GM21381 (cell line): ENCODE data around the gene FILIP1.

Experiments used
- ATAC-seq: cut with Tn5 transposase; IDR thresholded peaks from one replicate; pipeline ENCODE4 v1.9.1; 2021; ENCODE audit warnings: mild to moderate bottlenecking, moderate library complexity; ENCODE audit not compliant: unreplicated experiment

FILIP1 gene

DNA sequence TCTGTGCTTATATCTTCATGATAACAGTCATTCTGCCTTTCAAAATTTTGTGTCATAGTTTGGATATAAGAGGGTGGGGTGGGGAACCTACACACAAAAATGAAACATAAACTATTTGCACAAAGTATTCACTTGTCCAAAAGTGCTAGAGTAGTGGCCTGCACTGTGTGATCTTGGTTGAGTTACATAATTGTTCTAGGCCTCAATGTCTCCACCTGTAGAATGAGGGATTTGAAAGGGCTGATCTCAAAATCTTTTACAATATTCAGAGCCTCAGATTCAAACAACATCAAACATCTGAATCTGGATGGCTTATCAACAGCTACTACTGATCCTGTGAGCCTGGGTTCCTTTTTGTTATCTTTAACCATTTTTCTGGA, 144.7 kb downstream of the FILIP1 start:
- no peak for ATAC-seq

DNA sequence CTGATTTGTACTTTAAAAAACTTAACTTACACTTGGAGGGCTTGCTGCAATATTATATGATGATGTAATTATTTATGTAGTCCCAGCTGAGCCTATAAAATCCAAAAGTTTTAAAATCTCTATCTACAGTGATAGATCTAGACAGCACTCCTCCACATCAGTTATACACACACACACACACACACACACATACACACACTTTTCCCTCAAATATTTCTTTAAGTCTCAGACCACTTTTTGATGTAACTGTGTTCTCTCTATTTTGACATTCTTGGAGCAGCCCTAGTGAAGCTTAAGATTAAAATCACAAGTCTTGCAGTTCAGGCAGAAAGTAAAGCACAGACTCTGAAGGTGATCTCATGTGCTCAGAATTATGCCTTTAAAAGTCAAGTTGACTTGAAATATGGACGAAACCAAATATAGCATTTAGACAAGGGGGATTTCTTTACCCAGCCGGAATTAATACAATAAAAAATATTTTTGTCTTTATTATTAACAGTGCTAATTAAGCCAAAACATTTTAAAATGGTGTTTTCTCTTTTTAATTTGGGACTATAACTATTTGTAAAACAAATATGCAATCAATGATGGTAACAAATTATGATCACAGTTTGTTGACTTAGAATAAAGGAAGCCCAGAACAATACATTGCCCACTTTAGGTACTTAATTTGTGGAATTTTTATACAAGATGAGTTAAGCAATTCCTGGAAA, 145.5 kb downstream of the FILIP1 start:
- ATAC-seq = no peak

DNA sequence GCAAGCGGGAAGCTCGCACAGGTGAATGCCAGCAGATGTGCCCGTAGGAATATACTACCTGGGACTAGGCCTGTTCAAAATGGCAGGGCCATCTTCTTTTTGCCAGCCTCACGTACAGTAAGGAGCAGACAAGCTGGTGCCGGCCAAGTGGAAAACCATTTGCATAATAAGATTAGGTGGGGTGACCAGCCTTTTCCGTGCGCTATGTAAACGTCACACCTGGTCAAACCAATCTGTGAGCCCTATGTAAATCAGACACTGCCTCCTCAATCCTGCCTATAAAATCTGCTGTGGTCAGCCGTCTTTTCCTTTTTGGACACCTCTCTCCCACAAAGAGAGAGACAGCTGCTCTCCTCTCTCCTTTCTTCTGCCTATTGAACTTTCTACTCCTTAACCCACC, 148.2 kb downstream of the FILIP1 start:
- ATAC-seq = no peak

DNA sequence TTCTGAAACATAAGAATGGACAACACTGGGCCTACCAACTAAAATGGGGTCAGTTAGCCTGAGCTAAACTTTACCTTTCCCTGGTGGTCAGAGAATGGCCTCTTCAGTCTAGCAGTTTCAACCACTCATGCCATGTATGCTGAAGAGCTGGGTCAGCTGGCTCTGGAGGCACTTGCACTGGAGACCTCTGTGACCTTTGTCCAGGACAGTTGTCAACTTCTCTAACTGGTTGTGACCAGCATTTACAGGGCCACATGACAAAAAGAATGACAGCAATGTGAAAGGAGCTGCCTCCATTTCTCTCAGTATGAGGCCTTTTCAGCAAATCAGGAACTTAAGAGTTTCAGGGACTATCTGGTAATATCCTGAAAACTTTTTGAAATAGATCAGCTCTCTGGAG, 149.1 kb downstream of the FILIP1 start:
- ATAC-seq = no peak

DNA sequence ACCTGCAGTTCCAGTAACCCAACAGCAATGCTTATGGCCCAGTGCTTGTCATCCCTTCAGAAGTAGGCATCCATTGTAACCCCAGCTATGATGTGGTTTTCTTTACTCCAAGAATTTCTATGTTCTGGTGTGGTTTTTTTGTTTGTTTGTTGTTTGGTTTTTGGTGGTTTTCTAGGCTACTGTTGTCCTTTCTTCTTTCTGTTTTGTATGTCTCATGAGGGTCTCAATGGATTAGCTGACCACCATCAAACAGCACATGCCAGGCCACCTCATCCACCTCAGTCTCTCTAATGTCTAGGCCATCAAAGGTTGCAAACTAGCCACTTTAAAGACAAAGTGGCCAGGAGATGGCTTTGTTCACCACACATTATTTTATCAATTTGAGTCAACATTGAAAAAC, 149.6 kb downstream of the FILIP1 start:
- no peak for ATAC-seq

DNA sequence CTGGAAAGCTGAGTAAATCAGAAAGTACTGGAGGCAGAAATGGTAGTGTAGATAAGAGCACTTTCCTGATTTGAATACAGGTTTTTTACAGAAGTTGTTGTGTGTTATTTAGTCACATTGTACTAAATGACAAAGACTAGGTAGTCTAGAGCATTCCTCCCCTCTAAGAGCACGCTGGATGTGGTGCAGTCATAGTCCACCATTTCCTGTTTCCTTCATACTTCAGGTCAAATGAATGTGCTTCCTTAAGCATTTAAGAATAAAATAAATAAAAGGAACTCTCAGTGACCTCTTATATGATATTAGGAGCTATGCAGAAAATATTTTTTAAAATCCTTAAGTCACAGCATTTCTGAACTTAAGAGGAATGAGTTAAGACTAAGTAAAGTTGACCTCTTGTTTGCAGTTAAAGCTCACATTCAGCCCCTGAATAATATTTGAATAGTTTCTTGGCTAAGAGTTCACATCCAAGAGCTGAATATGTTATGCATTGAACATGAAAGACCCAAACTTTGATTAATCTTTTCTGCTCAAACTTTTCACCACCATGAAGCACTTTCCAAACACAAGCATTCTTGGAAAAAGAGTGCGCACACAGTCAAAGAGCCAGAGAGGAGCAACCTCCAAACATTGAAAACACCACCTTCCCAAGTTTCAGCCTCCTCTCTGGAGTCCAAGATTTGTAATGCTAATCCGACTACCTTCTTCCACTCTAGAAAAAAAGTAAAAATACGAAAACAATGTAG, 155.6 kb downstream of the FILIP1 start:
- no peak for ATAC-seq

DNA sequence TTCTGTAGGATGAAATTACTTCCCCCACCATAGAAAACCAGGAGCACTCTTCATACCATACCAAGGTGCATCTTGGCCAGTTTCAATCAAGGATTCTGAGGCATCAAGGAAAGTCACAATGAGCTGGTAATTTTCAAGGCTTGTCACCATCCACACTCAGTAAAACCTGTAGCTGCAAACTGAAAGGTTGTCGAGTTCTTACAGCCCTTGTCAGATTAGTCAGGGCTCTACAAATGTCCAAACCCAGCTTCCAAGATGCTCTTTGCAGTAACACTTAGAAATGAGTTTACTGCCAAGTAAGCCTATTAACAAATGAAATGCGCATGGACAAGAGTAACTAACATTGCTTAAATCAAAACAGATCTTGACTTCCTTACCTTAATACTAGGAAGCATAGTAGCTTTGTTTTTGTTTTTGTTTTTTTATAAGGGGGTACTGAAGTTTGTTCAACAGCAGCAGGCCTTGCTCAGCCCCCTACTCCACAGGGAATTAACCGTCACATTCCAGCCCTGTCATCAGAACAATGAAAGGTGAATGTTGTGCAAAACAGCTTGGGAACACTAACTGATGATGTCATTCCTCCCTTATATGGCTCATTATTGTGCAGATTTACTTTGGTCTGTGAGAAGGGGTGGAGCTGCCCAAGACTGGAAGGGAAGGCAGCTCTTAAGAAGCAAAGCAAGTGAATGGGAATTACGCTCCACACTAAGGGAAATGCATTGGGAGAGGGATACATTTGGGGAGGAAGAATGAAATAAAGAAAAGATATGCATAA, 159.1 kb downstream of the FILIP1 start:
- ATAC-seq = no peak

DNA sequence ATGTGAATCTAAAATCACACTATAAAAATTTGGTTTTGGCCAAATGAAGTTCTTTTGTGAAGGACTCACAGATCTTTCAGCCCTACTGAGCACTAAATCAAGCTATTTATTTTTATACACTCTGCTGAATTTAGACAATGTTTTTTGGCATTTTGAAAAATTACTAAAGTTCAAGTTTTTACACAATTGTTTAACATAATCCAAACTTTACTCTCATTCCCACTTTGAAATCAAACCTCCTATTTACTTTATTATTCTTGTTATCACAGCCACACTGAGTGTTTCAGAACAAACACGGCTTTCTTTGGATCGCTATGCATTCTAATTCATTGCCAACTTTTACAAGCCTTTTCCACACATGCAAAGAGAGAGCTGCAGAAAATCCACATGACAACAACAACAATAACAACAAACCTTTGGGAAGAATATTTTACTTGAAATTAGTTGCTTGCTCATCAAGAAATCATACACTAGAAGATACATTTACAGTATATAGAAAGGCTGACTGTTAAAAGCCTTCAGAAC, 159.9 kb downstream of the FILIP1 start:
- ATAC-seq = no peak

DNA sequence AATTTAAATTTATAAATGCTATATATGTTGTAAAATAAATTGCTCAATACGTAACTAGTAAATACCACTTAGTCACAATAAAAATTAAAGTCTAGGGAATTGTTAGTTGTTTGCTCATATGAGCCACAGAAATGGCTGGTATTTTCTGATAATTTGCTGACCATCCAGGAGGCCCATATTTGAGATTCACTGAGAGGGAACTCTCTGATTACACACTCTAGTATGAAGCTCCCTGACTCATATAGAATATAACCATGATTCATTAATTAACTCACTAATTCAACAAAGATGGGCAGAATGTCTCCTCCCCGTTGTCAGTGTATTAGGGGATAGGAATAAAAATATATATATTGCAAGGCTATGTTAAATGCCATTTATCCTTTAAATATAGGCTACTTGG, 162.4 kb downstream of the FILIP1 start:
- no peak for ATAC-seq

DNA sequence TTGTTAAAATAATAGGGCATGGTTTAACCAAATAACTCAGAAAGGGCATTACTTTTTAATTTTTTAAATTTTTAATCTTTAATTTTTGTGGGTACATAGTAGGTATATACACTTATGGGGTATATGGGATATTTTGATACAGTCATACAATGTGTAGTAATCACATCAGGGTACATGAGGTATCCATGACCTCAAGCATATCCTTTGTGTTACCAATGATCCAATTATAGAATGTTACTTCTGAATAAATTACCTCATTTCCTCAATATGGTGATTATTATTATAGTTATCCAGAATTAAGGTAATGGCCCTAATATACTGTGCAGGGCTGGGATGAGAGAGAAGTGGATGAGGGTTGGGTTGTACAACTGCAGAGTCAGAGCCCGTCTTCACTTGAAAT, 163.9 kb downstream of the FILIP1 start:
- no peak for ATAC-seq

DNA sequence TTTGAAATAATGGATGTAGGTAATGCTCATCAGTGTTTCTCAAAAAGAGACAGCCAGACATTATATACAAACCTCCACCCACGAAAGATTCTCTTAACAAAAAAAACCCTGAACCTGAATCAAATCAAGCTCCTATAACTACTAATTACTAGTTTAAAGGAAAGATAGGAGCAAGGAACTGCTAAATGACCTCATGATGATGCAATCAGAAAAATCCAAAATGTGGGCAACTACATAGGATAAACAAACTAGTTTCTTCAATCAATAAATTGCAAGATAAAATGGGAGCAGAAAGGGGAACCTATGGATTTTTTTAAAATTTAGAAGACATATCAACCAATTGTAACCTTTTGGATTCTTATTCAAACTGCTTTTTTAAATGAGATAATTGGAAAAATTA, 165.8 kb downstream of the FILIP1 start:
- ATAC-seq = no peak

DNA sequence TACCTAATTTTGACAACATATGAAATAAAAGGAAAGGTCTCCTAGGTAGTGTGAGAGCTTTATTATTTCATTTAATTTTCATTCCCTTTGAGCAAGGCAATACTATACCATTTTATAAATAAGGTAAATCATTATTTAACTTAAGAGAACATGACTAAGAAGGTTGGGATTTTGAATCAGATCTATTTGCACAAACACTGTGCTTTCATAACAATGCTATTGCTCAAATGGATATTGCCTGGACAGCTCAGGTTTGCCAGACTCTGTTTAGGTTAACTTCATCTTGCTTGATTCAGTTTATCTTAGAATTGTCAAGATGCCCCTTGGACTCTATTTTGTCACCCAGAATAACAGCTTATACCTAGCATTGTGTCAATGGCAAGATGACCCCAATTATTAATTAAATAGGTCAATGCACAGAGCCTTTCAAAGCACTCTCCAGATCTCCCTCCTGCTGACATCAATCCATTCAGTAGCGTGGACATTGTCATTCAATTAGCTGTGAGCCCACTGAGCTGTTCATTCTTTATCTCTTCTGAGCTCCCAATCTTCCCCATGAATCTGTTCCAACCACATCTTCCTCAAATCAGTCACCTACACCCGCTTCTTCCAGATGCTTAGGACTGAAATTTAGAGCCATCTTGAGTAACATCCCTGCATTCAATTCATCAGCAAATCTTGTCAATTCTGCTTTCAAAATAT, 166.9 kb downstream of the FILIP1 start:
- ATAC-seq = no peak

DNA sequence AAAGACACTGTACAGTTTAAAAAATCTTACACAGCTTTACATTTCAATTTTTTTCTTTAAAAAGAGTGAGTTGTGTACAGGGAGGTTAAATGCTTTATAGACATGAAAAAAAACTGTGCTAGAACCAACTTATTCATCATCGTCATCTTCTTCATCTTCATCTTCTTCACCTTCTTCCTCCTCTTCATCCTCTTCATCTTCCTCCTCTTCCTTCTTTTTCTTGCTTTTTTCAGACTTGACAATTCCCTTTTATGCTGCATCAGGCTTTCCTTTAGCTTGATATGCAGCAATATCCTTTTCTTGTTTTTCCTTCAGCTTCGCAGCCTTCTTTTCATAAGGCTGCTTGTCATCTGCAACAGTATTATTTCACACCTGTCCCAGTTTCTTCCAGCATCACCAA, 174.7 kb downstream of the FILIP1 start:
- no peak for ATAC-seq

DNA sequence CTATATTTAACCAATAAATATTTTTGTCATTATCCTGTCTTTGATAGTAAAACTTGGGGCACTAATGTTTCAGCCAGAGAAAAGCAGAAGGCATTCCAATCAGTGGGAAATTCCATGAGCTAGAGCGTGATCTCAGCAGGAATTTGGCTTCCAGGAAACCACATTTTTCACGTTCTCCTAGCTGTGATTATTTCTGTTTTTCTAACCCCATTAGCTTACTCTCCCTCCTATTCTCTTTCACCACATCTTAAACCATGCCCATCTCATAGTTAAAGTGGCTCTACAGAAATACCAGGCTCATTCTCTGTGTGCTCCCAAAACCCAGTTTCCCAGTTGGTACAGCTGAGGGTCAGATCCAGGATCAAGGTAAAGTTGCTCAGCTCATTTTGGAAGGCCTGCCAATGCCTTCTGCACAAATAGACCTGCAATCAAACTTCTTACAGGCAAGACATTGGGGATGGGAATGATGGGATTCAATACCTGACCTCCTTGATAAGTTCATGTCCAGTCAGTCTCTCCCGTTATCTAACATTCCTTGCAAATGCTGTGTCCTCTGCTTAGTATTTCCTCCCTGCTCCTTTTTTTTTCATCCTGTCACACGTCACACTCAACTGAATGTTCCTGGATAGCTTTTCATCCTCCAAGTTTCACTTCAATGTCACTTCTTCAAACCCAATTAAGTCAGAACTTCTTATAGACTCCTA, 175.9 kb downstream of the FILIP1 start:
- no peak for ATAC-seq

DNA sequence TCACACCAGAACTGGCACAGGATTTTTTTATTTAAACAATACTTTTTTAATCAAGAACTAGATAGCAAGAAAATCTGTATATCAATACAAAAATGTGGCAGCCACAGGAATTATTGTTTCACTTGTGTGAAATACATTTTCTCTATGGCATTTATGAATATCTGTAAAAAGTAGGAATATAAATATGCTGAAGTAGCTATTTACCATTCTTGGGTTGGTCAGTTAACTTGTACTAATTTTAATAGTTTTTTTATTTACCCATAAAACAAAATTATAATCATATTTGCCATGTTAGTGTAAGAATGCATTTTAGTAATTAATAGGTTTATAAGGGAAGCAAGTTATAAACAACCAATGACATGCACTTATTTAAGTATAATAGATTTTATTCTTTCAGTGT, 177.6 kb downstream of the FILIP1 start:
- no peak for ATAC-seq

DNA sequence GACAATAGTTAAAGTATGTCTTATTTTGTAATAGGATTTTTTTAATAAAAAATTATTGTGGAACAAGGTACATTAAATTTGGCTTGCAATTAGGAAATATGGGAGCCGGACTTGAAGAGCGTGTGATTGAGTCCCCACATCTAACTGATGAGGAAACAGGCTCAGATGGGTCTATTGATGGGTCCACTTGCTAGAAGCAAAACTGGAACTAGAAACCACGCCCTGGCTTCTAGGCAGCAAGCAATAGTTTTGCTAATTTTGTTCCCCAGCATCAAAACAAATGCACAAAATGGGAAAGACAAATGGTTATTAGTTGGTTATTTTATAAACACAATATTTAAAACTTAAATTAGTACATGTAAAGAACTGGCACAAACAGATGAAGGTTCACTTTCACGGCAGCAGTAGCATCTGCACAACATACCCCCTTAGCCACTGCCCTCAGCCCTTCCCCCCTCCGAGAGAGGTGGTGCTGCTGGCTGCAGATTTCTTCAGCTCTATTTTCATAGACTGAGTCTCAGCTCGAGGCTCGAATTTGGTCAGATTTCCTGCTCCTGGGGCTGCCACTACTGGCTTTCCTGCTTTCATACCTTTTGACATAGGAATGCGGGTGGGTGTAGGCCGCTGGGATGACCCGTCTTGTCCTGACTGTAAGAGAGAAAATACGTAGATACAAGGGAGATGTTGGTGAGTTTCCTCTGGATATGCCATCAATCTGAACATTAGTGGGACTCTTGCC, 185.2 kb downstream of the FILIP1 start:
- no peak for ATAC-seq

DNA sequence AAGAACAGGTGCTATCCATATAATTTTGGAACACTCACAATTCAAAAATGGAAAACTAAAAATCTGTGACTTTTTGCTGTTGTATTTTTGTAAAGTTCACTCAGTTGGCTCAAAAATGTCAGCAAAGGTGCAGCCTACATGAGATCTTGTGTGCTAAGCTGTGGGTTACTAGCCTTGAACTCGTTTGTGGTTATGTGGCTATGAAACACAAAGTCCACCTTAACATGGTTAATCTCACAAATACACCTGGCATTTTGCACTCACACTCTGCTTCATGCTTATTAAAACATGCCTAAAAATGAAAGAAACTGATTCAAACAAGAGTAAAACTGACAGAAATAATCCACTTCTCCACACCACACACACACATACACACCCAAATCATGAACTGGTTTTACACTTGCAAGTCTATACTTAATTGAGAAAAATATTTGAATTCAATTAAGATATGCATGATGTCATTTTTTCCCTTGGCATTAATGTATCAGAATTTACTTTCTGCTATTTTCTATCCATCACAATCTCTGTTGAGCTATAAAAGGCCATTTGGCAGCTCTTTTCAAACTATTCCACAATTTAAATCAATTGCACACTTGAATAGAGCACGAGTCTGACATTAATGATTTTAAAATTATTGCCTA, 186.1 kb downstream of the FILIP1 start:
- no peak for ATAC-seq

DNA sequence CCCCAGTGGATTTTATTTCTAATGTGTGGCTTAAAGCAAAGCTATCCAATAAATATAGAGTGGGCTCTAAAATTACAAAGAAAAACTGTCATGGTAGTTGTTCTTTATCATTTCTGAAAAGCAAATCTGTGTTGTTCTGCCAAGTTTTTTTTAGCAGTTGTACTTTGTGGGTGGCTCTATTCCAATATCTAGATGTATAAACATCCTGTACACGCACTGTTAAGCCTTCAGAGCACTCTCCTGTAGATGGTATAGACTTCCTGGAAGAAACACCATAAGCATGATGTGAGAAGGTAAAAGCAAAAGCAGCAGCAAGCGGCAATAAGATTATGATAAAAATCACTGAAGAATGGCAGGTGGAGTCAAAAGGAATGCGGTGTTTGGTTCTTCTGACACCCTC, 187.5 kb downstream of the FILIP1 start:
- ATAC-seq = no peak

DNA sequence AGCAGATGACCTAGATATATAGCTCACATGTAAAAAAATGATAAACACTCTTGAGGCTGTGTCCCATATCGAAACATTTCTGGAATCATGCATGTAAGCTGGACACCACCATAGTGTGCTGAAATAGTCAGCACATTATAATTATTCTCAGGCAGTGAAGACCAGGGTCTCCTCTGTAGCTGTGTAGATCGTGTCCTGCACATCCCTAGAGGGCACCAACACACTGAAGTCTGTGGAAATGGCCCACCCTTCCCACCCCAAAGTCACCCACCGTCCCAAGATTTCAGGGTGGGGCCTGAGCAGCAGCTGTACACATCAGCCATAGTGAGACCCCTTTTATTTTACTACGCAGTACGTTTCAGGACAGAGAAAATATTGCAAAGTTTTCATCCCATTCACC, 188.0 kb downstream of the FILIP1 start:
- no peak for ATAC-seq
